ENCODE data around the gene ZNF143.

GRCh38 chr11:9490376-9490775, 29.6 kb downstream of the ZNF143 start:
- no peak for TF ChIP-seq CTCF (conservative IDR thresholded peaks at IDR 0.05; ENCODE audit: low read length)
- TF ChIP-seq EZH2phosphoT487 (IDR thresholded peaks at IDR 0.05; ENCODE audit: borderline replicate concordance): no peak
